WERI-Rb-1 (cell line): ENCODE data around the gene SNRNP25.

Experiments used
- DNase-seq: peaks from one replicate; pipeline ENCODE4 v3.0.0-alpha.2; 2020
- H3K27ac ChIP-seq: fragments of 250-450 bp; sonication (Bioruptor Pico); 2 replicates; pipeline ENCODE4 v1.5.1; 2020; ENCODE audit warnings: mild to moderate bottlenecking, moderate library complexity
- H3K27me3 ChIP-seq: fragments of 250-450 bp; sonication (Bioruptor Pico); 2 replicates; pipeline ENCODE4 v1.5.1; 2021; ENCODE audit warnings: mild to moderate bottlenecking, low read depth, moderate library complexity; ENCODE audit not compliant: insufficient read depth, severe bottlenecking
- H3K36me3 ChIP-seq: fragments of 250-450 bp; sonication (Bioruptor Pico); 2 replicates; pipeline ENCODE4 v1.5.1; 2020; ENCODE audit warnings: mild to moderate bottlenecking, moderate library complexity
- H3K4me3 ChIP-seq: 2 replicates; pipeline ENCODE4 v1.5.1; 2011; ENCODE audit warnings: low read depth, mild to moderate bottlenecking, control low read depth, low read length
- H3K9me3 ChIP-seq: fragments of 250-450 bp; sonication (Bioruptor Pico); 2 replicates; pipeline ENCODE4 v1.5.1; 2021; ENCODE audit warnings: mild to moderate bottlenecking, moderate library complexity; ENCODE audit not compliant: severe bottlenecking
- CTCF ChIP-seq: IDR thresholded peaks from 2 replicates; pipeline ENCODE4 v1.5.1; 2011; ENCODE audit warnings: low read depth, mild to moderate bottlenecking, control low read depth, inconsistent platforms, low read length

SNRNP25 gene

GRCh38 chr16:59440-60059 lies 5.9 kb downstream of the SNRNP25 start:
- peaks cover 53% of the 10 kb centered on the region for H3K36me3 ChIP-seq
- H3K4me3 ChIP-seq = no peak overlapping the region
- no peak for DNase-seq
- no peaks in the 10 kb centered on the region for H3K27me3 ChIP-seq
- H3K27ac ChIP-seq = no peak overlapping the region
- TF ChIP-seq CTCF = no peak
- no peaks in the 10 kb centered on the region for H3K9me3 ChIP-seq

DNA sequence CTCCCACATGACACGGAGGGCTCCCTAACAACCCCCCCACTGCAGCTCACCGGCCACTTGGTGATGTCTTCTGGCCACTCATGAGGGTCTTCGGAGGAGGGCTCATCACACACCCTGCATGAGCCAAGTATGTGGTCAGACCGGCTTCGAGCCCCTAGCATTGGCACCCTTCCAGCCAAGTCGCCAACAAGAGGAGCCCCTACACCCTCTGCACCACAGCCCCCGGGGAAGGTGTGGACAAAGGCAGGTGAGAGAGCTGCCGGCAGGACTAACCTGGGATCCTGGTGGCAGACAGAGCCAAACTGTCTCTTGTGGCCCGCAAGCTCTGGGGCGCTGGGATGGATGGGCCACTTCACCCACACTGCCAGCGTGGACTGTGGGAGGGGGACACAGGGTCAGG lies 6.5 kb downstream of the SNRNP25 start:
- TF ChIP-seq CTCF = no peak
- H3K27me3 ChIP-seq = no peaks in the 10 kb centered on the region
- H3K36me3 ChIP-seq = peaks cover 50% of the 10 kb centered on the region
- H3K4me3 ChIP-seq = no peak overlapping the region
- no peaks in the 10 kb centered on the region for H3K9me3 ChIP-seq
- no peak for DNase-seq
- no peak overlapping the region for H3K27ac ChIP-seq

DNA sequence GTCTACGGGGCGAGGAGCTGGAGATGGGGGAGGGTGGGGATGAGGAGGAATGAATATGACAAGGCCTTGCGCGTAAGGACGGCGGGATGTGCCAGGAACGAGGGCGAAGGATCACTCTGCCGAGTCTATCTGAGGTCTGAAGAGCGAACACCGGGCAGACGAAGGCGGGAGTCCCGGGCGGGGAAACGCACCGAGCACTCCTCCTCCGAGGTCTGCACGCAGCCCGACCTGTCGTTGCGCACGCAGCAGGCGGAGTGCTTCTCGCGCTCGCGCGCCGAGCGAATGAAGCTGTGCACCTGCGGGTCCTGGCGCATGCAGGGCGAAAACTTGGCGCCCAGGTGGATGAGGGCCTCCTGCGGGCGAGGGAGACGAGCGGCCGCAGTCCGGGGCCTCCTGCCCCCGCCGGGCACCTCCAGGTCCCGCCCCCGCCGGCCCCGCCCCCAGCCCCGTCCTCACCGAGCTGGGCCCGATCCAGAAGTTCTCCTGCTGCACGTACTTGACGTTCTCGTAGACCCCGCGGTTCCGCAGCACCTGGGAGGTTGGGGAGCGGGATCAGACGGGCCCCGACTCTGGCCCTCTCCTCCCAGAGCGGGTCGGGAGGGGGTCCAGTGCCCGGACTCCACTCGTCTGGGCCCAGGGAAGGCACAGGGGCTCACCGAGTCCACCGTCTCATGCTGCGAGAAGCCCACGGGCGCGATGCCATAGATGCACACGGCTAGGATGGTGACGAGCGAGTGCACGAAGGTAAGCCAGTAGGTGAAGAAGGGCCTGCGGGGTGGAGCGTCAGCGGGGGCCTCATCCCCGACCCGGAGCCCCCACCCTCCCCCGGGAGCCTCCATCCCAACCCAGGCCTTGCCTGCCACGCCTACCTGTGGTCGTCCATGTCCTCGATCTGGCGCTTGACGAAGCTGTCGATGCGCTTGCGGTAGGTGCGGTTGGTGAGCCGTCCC lies 7.6 kb downstream of the SNRNP25 start:
- Histone ChIP-seq H3K4me3 (no peak overlapping the region), H3K27ac (no peak overlapping the region), H3K9me3 (no peaks in the 10 kb centered on the region), H3K27me3 (no peaks in the 10 kb centered on the region), H3K36me3 (peaks cover 40% of the 10 kb centered on the region)
- DNase-seq = no peak
- TF ChIP-seq CTCF = no peak

DNA sequence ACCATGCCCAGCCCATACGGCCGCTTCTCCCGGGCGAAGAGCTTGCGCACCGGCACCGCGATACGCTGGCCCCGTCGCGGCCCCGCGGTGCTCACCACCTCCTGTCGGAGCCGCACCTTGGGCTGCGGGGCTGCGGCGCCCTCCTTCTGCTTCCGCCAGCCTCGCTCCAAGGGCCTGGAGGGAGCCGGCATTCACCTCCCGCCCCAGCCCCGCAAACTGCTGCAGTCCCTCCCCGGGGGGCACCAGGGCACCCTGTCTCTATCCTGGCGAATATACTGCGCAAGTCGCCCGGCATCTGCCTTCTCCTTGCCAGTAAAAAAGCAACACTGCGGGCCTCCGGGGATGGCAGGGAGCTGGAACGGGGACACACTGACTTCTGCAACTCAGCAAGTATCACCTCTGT lies 8.3 kb downstream of the SNRNP25 start:
- Histone ChIP-seq H3K27me3 (no peaks in the 10 kb centered on the region), H3K9me3 (no peaks in the 10 kb centered on the region), H3K36me3 (peaks cover 33% of the 10 kb centered on the region), H3K4me3 (no peak overlapping the region), H3K27ac (no peak overlapping the region)
- DNase-seq = no peak
- no peak for TF ChIP-seq CTCF

GRCh38 chr16:62283-62967 lies 8.8 kb downstream of the SNRNP25 start:
- H3K4me3 ChIP-seq = no peak overlapping the region
- no peaks in the 10 kb centered on the region for H3K9me3 ChIP-seq
- no peak for DNase-seq
- H3K36me3 ChIP-seq = peaks cover 27% of the 10 kb centered on the region
- TF ChIP-seq CTCF = no peak
- H3K27ac ChIP-seq = no peak overlapping the region
- H3K27me3 ChIP-seq = no peaks in the 10 kb centered on the region
